Activated naive CD4-positive, alpha-beta T cell treated with anti-CD3 and anti-CD28 coated beads, Interleukin-2, amount 10 ng/mL, durations not matched to agents 5 hours and 36 hours (primary cell): Measurements from ENCODE around the gene MIS12. TPM values are rescaled to one million over a fixed set of nuclear protein-coding genes. Genes with fewer than 3 reads are reported as not detected.

Experiments
- total RNA-seq, 2 experiments: library from RNA; stranded (reverse); gene quantifications; one replicate each; pipeline ENCODE4 v1.2.3, GENCODE V29; 2021

MIS12 gene
- total RNA-seq, result 10 to 100 TPM; 28.6 to 30.5 TPM

DNA sequence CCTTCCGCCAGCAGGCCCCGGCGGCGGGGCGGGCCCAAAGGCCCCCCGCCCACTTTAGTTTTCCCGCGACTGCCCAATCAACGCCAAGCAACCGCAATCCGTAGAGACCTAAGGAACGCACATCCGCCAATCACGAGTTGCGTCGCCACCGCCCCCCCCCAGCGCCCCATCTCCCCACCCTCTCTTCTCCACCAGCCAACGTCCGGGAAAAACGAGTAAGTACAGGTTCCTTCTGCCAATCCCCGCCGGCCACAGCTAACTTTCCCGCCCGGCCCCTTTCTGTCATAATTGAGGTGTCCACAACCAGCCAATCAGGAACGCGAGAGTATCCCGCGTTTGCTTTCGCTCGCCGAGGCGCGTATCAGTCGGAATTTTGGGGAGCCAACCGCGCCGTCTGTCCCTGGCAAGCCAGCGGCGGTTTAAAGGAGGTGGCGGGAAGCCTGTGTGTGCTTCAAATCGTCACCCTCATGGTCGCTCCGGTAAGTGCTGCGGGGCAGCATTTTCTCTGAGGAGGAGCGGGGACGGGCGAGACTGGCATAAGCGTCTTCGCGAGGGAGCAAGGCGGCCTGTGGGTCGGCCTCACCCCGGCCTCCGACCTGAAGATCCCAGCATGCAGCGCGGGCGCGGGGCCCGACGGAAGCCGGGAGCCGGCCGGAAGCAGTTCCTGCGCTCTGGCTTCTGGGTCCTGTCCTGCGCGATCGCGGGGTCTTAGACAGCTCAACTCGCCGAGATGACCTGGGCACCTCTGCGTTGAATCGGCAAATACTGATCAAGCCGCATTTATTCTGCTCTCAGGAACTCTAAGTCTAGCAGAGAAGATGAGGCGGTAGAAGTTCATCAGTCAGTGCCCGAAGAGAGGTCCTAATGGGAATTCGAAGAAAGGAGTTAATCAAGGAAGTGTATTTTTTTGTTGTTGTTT lies at the start of gene MIS12:
Gene MIS12 (plus strand): TSS at position 361 of the 919 bp plus-strand sequence. CDS start 2,297 bp downstream, outside the sequence.

DNA sequence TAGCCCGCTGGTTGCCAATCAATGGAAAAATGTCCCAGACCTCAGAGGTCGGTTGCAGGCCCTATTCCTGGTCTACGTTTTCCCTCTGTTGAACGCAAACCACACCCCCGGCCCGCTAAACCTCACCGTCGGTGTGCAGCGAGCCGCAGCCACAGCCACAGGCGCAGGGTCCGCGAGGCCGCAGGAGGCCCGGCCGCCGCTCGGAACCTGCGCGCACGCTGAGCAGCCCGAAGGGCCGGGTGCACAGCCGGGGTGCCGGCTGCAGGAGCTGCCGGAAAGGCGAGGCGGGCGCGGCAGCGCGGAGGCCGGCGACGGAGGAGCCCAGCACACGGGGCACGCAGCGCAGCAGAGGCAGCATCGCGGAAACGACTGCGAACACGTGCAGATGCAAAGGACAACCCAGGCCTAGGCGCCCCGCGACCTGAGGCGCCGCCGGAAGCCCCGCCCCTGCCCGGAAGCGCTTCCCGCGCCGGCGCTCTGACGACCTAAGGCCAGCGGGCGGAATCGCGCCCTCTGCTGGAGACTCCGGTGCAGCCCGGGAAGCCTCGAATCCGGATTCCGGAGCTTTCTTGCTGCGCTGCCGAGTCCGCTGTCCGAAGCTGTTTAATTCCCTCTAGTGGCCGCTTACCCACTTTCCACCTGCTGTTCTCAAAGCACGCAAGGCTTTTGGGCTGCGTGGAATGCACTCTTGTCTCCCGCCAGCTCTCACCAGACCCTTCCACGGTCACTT lies 47.5 kb upstream of the MIS12 start, which contains the start of gene C1QBP:
Gene C1QBP (minus strand): TSS at position 440 of the 730 bp plus-strand sequence. CDS start 82 bp downstream, at position 358.

DNA sequence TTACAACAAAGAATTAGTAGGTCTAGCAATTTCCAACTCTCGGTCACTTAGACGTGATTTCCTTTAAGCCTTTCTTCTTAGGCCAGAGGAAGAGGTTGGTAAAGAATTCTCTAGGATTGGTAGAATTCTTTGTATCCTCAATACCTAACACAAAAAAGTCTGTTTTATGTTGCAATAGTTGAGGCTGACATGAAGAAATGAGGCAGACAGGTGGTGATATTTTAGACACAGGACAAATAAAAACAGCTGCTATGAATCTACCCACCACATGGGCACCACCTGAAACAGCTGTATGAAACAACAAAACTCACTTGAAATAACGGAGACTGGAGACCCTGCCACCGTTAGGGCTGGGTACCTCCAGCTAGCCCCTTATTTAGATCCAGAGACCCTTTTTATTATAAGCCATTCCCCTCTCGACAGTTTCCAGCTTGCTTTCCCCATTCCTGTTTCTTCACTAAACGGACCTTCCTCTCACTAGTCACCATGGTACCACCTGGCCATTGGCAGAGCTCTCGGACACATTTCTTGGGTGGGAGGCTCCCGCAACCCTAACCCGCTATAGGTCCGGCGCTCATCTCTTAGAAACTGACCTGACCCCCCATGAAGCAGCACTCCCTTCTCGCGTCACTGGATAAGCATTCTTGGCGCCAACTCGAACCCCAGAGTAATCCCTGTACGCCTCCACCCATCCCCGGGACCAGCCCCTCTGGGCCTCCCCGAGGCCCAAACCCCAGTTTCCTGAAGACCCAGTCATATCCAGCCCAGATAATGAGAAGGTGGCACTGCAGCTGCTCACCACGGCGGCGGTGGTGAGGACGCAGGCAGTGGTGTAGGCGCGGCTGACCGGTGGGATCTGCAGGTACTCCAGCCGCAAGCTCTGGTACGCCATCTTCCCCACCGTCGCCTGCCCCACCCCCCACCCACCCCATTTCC lies 828 bp upstream of the MIS12 start, which contains the start of gene DERL2:
Gene DERL2 (minus strand): TSS at position 909 of the 936 bp plus-strand sequence. CDS start 17 bp downstream, at position 892.

Other genes starting within 250 kb of the MIS12 start
- 10 to 100 TPM; 42.1 to 42.7 TPM for gene RABEP1, start 204.3 kb upstream of the MIS12 start, total RNA-seq
- 10 to 100 TPM; 72.1 to 72.7 TPM for gene NUP88, start 66.9 kb upstream of the MIS12 start, total RNA-seq
- gene RPAIN, start 66.4 kb upstream of the MIS12 start, total RNA-seq, result 10 to 100 TPM; 47.9 to 49.9 TPM
- gene C1QBP, start 47.4 kb upstream of the MIS12 start, total RNA-seq, result 100 to 1,000 TPM; 135 to 143 TPM
- 10 to 100 TPM; 12.7 to 13.7 TPM for gene DHX33, start 17.6 kb upstream of the MIS12 start, total RNA-seq
- gene DERL2, start 388 bp upstream of the MIS12 start, total RNA-seq, result 10 to 100 TPM; 58.7 to 63.8 TPM
- gene NLRP1, start 97.9 kb downstream of the MIS12 start, total RNA-seq, result 100 to 1,000 TPM; 109 to 110 TPM